Progenitor cell of endocrine pancreas (in vitro differentiated cells): Measurements from ENCODE around the gene PHLDA1. TPM values are rescaled to one million over a fixed set of nuclear protein-coding genes. Genes with fewer than 3 reads are reported as not detected.
"Not testable (repeated sequence)": the region's sequence is repeated elsewhere in the genome, so short reads cannot be mapped to it uniquely, and the experiment has no call there.

Experiments
- DNase-seq: peaks from one replicate; pipeline ENCODE4 v3.0.0; 2021; ENCODE audit warnings: low spot score; ENCODE audit not compliant: unreplicated experiment
- H3K27ac Mint-ChIP-seq: 2 replicates; pipeline ENCODE4 v1.8.0; 2021; ENCODE audit warnings: mild to moderate bottlenecking, moderate library complexity, mixed read lengths
- H3K27me3 Mint-ChIP-seq: 2 replicates; pipeline ENCODE4 v1.8.0; 2021; ENCODE audit warnings: mixed read lengths
- H3K36me3 Mint-ChIP-seq: 2 replicates; pipeline ENCODE4 v1.8.0; 2022; ENCODE audit warnings: mixed read lengths; ENCODE audit not compliant: insufficient read depth
- H3K4me1 Mint-ChIP-seq: 2 replicates; pipeline ENCODE4 v1.8.0; 2021; ENCODE audit warnings: low read depth, mixed read lengths
- H3K4me3 Mint-ChIP-seq: 2 replicates; pipeline ENCODE4 v1.8.0; 2021; ENCODE audit warnings: low read depth, mild to moderate bottlenecking, moderate library complexity, mixed read lengths
- H3K9me3 Mint-ChIP-seq: 2 replicates; pipeline ENCODE4 v1.8.0; 2021; ENCODE audit warnings: low read depth, mixed read lengths
- total RNA-seq: library from RNA; stranded (reverse); gene quantifications from 2 replicates; pipeline ENCODE4 v1.2.1, GENCODE V29; 2021
- TF ChIP-seq, protein P1 (sequence below): fragments of 200-600 bp; sonication (generic); IDR thresholded peaks from one replicate; pipeline ENCODE4 v1.5.0; 2021; ENCODE audit warnings: antibody characterized with exemption, mild to moderate bottlenecking; ENCODE audit not compliant: unreplicated experiment

PHLDA1 gene
- total RNA-seq, 1 donor from 2014 or later: 45.4 TPM

DNA sequence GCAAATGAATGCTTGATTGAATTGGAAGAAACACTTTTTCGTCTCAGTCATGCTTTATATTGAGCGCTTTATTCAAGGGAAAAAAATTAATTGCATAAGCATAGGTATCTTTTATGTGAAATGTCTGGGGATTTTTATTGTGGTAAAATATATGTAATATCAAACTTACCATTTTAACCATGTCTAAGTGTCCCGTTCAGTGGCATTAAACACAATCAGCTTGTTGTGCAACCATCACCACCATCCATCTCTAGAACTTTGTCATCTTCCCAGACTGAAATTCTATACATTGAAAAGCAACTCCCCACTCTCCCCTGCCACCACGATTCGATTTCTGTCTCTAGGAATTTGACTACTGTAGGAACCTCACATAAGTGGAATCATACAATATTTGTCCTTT lies 39.8 kb downstream of the PHLDA1 start:
- H3K4me3 Mint-ChIP-seq: no peak overlapping the region
- H3K9me3 Mint-ChIP-seq: peaks cover 7% of the 10 kb centered on the region
- peaks cover 12% of the 10 kb centered on the region for H3K36me3 Mint-ChIP-seq
- DNase-seq: no peak
- TF ChIP-seq, protein P1, sequence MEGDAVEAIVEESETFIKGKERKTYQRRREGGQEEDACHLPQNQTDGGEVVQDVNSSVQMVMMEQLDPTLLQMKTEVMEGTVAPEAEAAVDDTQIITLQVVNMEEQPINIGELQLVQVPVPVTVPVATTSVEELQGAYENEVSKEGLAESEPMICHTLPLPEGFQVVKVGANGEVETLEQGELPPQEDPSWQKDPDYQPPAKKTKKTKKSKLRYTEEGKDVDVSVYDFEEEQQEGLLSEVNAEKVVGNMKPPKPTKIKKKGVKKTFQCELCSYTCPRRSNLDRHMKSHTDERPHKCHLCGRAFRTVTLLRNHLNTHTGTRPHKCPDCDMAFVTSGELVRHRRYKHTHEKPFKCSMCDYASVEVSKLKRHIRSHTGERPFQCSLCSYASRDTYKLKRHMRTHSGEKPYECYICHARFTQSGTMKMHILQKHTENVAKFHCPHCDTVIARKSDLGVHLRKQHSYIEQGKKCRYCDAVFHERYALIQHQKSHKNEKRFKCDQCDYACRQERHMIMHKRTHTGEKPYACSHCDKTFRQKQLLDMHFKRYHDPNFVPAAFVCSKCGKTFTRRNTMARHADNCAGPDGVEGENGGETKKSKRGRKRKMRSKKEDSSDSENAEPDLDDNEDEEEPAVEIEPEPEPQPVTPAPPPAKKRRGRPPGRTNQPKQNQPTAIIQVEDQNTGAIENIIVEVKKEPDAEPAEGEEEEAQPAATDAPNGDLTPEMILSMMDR: no peak
- H3K4me1 Mint-ChIP-seq: peaks cover 26% of the 10 kb centered on the region
- no peaks in the 10 kb centered on the region for H3K27me3 Mint-ChIP-seq
- H3K27ac Mint-ChIP-seq: no peak overlapping the region

DNA sequence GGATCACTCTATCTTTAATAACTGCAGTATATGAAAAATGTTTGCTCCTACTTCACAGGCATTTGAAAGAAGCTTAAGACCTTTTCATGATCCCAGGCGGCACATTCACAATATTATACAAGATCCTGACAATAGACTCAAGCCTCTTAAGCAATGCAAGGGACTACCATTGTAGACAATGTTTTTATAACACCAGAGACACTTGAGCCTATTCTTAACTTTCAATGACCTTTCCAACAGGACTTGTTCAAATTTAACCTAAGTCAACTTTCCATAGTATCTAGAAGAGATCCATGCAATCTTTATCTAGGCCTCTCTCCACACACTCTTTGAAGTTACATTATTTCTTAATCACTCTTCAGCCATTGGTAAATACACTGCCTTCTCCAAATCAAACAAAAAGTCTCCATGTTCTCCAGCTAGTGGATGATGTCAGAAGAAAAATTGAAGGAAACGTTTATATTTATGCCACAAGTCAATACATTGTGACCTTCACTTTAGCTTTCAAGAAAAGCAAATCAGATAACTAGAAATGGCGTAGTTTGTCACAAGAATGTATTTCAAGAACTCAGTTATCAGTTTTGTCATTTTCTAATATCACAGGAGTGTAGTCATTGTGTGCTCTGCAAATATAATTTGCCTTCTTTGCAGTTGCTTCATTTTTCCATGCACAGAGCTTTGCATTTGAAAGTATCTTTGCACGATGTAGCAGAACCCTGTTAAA lies 41.2 kb downstream of the PHLDA1 start:
- H3K27ac Mint-ChIP-seq: peak overlapping the region; percentile 87
- H3K4me1 Mint-ChIP-seq: peaks cover 39% of the 10 kb centered on the region
- no peaks in the 10 kb centered on the region for H3K27me3 Mint-ChIP-seq
- H3K36me3 Mint-ChIP-seq: peaks cover 12% of the 10 kb centered on the region
- TF ChIP-seq, protein P1: no peak
- no peak overlapping the region for H3K4me3 Mint-ChIP-seq
- H3K9me3 Mint-ChIP-seq: peaks cover 7% of the 10 kb centered on the region
- no peak for DNase-seq

DNA sequence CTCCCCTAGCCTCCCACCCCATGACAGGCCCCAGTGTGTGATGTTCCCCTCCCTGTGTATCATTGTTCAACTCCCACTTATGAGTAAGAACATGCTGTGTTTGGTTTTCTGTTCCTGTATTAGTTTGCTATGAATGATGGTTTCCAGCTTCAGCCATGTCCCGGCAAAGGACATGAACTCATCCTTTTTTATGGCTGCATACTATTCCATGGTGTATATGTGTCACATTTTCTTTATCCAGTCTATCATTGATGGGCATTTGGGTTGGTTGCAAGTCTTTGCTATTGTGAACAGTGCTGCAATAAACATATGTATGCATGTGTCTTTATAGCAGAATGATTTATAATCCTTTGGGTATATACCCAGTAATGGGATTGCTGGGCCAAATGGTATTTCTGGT lies 43.9 kb downstream of the PHLDA1 start:
- H3K4me3 Mint-ChIP-seq, H3K27me3 Mint-ChIP-seq, H3K27ac Mint-ChIP-seq, H3K9me3 Mint-ChIP-seq, DNase-seq: not testable (repeated sequence)
- Mint-ChIP-seq H3K4me1 (peaks cover 44% of the 10 kb centered on the region), H3K36me3 (peaks cover 12% of the 10 kb centered on the region)

DNA sequence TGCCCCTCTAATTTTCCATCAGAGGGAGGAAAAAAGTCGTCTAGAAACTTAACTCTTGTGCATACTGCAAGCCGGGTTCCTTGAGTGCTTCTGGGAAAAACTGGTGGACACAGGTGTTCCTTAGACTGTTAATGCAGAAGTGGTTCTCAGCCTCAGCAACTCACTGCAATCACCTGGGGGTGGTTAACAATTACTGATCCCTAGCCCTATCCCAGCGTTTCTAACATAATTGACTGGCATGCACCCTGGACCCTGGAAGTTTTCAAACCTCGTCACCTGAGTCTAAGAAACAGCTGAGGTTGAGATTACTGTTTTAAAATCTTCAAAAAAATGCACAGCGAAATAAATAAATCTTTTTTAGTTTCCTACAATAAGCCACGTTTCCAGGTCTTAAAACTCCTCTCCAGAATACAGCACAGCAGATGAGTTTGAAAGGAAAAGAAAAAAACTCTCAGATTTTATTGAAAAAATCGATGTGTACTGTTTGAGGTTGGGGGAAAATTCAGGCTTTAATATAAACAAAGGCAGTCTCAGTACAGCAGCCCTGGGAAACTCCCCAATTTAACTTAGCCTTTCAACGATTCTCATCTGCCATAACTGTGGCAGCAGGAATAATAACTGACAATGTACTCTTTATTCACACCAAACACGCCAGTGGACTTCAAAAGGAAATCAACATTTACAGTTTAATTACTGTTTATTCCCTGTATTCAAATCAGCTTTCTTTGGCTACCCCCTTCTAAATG lies 45.4 kb downstream of the PHLDA1 start:
- H3K27ac Mint-ChIP-seq: peak overlapping the region; percentile 94
- no peak overlapping the region for H3K4me3 Mint-ChIP-seq
- DNase-seq: no peak
- H3K36me3 Mint-ChIP-seq: peaks cover 12% of the 10 kb centered on the region
- TF ChIP-seq, protein P1: no peak
- H3K27me3 Mint-ChIP-seq: no peaks in the 10 kb centered on the region
- H3K9me3 Mint-ChIP-seq: peaks cover 7% of the 10 kb centered on the region
- peaks cover 46% of the 10 kb centered on the region for H3K4me1 Mint-ChIP-seq

DNA sequence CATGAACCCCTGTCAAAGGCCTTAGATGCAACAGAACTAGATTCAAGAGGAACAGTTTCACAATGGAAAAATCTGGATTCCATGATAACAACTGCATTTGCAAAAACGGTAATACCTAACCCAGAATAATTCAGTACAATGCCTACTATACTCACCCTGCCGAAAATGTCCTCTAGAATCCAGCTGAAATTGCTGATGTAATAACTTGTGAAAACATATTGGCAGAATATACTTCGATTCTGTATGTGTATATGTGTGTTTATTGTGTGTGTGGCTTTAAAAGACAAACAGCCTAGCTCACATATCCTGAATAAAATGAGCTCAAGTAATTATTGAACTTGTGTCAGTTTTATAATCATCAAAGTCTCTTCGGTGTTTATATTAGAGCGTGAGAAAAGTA lies 46.0 kb downstream of the PHLDA1 start:
- H3K9me3 Mint-ChIP-seq: peaks cover 7% of the 10 kb centered on the region
- H3K27ac Mint-ChIP-seq: peak overlapping the region; percentile 94
- no peak for DNase-seq
- peaks cover 12% of the 10 kb centered on the region for H3K36me3 Mint-ChIP-seq
- H3K27me3 Mint-ChIP-seq: no peaks in the 10 kb centered on the region
- H3K4me3 Mint-ChIP-seq: no peak overlapping the region
- H3K4me1 Mint-ChIP-seq: peaks cover 44% of the 10 kb centered on the region
- TF ChIP-seq, protein P1: no peak
